Measurements from ENCODE around the gene PNKP.

GRCh38 chr19:49873834-49874233 is 6.5 kb upstream of the PNKP start:
- TF ChIP-seq, protein P1, sequence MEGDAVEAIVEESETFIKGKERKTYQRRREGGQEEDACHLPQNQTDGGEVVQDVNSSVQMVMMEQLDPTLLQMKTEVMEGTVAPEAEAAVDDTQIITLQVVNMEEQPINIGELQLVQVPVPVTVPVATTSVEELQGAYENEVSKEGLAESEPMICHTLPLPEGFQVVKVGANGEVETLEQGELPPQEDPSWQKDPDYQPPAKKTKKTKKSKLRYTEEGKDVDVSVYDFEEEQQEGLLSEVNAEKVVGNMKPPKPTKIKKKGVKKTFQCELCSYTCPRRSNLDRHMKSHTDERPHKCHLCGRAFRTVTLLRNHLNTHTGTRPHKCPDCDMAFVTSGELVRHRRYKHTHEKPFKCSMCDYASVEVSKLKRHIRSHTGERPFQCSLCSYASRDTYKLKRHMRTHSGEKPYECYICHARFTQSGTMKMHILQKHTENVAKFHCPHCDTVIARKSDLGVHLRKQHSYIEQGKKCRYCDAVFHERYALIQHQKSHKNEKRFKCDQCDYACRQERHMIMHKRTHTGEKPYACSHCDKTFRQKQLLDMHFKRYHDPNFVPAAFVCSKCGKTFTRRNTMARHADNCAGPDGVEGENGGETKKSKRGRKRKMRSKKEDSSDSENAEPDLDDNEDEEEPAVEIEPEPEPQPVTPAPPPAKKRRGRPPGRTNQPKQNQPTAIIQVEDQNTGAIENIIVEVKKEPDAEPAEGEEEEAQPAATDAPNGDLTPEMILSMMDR (conservative IDR thresholded peaks at IDR 0.05; ENCODE audit: low read length) = no peak
- no peak for TF ChIP-seq EZH2phosphoT487 (IDR thresholded peaks at IDR 0.05; ENCODE audit: borderline replicate concordance)
